Islet precursor cell (in vitro differentiated cells): ENCODE measurements around the gene BTBD18.
"Not testable (repeated sequence)": the region's sequence is repeated elsewhere in the genome, so short reads cannot be mapped to it uniquely, and the experiment has no call there.

Experiments used
- DNase-seq: peaks from one replicate; pipeline ENCODE4 v3.0.0-alpha.2; 2018

The BTBD18 gene

DNA sequence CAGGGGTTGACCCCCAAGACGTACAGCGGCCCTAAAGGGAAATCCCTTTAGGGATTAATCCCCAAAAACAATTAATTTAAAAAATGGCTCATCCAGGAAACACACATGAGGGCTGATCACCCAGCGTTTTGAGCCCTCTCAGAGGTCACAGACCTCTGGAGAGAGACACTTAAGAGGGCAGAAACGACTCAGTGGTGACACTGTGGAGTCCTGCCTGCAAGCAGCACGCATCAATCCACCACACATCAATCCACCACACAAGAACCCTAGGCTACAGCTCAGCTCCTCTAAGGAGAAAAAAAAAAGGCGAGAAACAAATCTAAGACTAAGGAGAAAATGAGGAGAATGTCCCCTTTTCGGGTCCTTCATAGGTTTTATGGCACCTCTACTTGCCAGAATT lies 22.8 kb downstream of the BTBD18 start:
- no peak for DNase-seq

DNA sequence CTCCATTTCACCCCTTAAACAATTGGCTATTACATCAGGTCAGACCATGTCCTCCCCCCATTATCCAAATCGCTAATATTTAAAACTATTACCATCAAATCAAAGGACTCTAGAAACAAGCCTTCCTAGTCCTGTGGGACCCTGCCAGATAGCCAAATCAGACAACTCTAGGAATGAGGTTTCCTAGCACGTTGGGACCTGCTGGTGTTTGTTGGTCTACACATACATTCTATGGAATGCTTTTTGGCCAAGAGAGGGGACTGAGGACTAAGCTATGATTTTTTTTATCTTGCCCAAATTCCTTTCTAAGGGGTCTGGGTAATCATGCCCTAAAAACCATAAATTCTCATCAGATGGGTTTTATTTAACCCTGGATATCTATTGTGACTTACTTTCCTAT lies 24.4 kb downstream of the BTBD18 start:
- DNase-seq = no peak

DNA sequence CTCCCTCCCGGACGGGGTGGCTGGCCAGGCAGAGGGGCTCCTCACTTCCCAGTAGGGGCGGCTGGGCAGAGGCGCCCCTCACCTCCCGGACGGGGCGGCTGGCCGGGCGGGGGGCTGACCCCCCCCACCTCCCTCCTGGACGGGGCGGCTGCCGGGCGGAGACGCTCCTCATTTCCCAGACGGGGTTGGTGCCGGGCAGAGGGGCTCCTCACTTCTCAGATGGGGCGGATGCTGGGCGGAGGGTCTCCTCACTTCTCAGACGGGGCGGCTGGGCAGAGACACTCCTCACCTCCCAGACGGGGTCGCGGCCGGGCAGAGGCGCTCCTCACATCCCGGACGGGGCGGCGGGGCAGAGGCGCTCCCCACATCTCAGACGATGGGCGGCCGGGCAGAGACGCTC lies 34.9 kb downstream of the BTBD18 start:
- DNase-seq = not testable (repeated sequence)

DNA sequence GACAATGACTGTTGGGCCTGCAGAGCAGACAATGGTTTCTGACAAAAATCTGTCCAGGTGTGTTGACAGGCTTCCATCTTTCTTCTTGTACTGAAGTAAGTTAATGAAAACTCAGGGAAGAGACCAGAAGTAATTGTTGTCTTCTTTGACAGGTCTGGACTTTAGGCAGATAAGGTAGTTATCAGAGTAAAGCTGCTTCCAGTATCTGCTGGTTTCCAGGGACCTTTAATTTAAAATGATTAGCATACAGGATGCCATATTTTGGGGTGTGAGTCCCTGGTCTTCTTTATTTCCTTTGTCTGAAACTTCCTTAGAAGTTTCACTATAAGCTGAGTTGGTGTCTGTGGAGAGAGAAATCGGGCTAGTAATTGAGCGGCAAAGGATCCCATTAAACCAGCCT lies 37.8 kb downstream of the BTBD18 start:
- no peak for DNase-seq

DNA sequence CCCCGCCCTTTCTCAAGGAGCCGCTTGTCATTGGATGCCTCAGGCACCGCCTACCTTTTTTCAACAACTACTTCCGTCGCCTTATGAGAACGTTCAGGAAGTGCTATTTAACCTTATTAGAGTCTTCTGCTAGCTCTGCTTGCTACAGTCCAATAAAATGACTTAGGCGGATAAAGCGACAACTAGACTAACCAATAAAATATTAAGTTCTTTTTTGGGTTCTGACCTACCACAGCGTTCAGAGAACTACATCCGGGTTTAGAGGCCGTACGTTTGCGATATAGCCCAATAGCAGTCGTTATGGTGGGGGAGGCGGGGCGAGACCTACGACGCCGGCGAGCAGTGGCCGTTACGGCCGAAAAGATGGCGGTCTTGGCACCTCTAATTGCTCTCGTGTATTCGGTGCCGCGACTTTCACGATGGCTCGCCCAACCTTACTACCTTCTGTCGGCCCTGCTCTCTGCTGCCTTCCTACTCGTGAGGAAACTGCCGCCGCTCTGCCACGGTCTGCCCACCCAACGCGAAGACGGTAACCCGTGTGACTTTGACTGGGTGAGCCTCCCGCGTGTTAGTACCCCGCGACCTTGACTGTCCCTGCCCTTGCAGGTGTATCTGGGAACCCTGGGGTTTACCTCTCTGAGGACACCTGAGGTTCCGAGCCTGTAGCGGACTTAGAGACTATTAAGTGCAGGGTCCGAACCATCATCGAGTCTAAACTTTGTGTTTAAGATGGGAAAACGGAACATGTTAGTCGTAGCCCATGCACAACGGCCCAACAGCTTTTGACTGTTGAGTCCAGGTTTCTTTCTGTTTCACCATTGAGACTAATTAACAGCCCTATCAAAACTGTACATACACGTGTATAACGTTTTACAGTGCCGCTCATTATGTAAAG lies 39.1 kb downstream of the BTBD18 start, which contains the start of gene TMX2:
TMX2 (plus strand) TSS at position 338 of the 895 bp plus-strand sequence; CDS start at position 364, 26 bp downstream.
- DNase-seq = peak; percentile 98

DNA sequence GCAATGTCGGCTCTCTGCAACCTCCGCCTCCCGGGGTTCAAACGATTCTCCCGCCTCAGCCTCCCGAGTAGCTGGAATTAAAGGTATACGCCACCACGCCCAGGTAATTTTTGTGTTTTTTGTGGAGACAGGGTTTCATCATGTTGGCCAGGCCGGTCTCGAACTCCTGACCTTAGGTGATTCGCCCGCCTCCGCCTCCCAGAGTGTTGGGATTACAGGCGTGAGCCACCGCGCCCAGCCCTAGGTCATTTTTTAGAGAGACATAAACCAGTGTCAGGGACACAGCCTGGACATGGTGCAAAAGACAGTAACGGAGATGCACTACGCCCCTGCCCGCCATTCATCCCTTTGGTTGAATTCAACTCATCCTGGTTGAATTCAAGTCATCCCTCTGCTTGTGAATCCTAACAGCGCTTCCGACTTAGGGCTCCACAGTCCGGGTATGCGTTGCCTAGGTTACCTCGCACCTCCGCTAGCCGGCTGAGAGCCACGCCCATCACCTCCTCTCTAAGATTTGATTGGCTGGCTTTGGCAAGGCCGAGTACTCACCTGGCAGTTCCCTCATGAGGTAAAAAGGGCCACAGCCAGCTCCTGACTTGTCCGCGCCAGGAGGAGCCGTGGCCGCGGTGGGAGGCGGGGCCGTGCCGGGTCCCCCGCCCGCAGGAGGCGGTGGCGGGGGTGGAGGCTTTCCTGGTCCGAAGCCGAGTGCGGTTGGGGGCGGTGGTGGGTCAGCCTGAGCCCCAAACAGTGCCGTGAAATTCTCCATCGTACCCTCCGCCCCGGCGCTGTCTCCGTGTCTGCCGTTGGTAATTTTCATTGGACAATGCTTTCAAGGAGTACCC lies 40.0 kb downstream of the BTBD18 start, which contains the start of gene MED19:
MED19 (minus strand) TSS at position 802 of the 842 bp plus-strand sequence; CDS start at position 766, 36 bp downstream.
- DNase-seq = peak; percentile 98

DNA sequence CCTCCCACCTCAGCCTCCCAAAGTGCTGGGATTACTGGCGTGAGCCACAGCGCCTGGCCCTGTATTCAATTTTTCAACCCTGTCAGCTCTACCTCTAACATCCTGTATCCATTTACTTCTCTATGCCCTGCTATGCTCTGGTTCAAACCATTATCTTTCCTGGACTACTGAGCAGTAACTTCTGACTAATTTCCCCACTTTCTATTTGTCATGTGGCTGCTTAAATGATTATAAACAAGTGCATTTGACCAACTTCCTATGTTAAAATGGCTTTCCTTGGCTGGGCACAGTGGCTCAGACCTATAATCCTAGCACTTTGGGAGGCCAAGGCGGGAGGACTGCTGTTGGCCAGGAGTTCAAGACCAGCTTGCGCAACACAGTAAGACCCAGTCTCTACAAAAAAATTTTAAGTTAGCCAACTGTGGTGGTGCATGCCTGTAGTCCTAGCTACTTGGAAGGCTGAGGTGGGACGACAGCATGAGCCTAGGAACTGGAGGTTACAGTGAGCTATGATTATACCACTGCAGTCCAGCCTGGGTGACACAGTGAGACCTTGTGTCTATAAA lies 41.7 kb downstream of the BTBD18 start:
- DNase-seq = no peak

DNA sequence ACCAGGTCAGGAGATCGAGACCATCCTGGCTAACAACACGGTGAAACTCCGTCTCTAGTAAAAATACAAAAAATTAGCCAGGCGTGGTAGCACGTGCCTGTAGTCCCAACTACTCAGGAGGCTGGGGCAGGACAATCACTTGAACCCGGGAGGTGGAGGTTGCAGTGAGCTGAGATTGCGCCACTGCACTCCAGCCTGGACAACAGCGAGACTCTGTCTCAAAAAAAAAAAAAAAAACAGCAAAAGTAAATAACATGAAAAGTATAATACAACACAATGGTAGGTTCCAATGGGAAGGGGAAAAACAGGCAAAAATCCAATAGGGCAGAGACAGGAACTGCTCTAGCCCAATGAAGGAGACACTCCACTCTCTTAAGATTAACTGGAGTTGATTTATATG lies 46.2 kb downstream of the BTBD18 start:
- DNase-seq = not testable (repeated sequence)

DNA sequence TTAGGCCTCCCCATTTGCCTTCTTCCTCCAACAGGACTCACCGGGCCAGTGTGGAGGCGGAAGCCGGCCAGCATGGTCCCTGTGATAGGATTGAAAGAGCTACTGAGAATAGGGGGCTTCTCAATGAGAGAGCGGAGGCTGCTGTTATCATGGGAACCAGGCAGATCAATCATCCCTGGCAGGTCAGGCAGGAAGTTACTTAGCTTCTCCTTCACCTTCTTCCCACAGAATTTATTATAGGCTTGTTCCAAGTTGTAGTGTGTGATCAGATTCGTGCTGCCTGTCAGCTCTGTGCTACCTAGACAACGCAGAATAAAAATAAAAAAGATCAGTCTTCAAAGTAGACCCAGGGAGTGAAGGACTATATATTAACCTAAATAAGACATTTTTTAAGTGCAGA lies 46.7 kb downstream of the BTBD18 start:
- DNase-seq = no peak

DNA sequence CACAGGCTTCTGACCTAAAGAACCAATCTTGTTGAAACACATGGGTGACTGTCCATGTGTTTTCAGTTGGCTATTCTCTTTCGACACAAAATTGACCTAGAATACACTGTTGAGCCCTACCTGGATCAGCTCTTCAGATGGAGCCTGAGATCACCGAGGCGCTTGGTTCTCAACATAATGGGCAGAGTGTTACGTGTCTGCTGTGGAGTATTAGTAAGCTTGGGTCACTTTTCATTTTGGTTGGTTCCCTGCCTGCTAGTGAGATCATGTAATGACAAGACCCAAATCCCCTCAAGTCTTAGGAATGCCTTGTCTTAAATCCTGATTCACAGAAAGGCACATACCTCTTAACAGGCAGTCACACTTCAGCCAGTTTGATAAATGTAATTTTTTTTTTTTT lies 48.3 kb downstream of the BTBD18 start:
- no peak for DNase-seq

DNA sequence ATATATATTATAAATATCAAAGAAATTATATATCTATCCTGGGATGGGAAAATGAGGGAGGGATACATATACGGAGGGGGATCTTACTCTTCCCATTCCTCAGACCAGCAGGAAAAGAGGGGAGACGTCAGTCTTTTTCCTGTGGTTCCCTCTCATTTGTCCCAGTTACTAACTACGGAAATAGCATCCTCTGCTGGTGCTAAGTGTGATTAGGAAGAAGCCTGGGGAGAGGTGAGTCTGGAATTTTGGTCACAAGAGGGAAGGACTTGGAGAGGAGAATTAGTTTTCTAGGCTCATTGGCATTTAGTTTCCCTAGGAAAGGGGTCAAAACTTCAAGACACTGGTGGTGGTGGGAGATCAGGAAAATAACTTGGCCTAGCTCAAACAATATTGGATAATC lies 51.2 kb downstream of the BTBD18 start:
- no peak for DNase-seq

DNA sequence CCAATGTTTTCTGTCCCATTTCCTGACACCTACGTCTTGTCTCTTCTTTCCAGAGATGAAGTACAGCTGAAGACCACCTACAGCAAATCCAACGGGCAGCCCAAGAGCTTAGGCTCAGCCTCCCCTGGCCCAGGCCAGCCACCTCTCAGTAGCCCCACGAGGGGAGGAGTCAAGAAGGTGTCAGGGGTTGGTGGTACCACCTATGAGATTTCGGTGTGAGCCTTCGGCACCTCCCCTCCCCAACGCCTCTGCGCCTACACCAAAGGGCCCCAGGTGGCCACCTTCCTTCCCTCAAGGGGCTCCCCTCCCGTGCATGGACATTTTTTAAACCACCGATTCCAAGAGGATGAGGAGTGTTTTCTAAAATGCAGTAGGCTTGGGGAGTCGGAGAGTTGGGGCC lies 51.8 kb downstream of the BTBD18 start:
- DNase-seq = no peak

DNA sequence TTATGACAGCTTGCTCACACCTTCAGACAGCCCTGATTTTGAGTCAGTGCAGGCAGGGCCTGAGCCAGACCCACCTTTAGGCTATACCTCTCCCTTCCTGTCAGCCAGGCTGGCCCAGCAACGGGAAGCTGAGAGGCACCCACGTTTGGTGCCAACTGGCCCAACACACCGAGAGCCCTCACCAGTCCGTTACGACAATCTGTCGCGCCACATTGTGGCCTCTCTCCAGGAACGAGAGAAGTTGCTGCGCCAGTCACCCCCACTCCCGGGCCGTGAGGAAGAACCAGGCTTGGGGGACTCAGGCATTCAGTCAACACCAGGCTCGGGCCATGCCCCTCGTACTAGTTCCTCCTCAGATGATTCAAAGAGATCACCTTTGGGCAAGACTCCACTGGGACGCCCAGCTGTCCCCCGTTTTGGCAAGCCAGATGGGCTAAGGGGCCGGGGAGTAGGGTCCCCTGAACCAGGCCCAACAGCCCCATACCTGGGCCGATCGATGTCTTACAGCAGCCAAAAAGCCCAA lies 52.7 kb downstream of the BTBD18 start:
- DNase-seq = no peak
